Measurements from ENCODE around the gene CD52. TPM values are rescaled to one million over a fixed set of nuclear protein-coding genes. Genes with fewer than 3 reads are reported as not detected.

The CD52 gene
- total and polyA plus RNA-seq, 9 donors: 1.1 to 3.8 (median 2.1) TPM

- peaks cover 3% of the 10 kb centered on the region for H3K4me1 ChIP-seq (ENCODE audit: control insufficient read depth, insufficient read depth, low read length)
- H3K36me3 ChIP-seq (ENCODE audit: control insufficient read depth, insufficient read depth, low read length): no peaks in the 10 kb centered on the region
- WGBS (ENCODE audit: insufficient coverage): 89% methylated on average over 5 of the region's 8 CpGs
- H3K27ac ChIP-seq (ENCODE audit: low read length): no peak overlapping the region
- H3K9me3 ChIP-seq (replicated peaks; ENCODE audit: control insufficient read depth, low read depth, low read length): no peaks in the 10 kb centered on the region
- DNase-seq: no peak
- H3K4me3 ChIP-seq (ENCODE audit: low read length): no peak overlapping the region
- H3K27me3 ChIP-seq (ENCODE audit: control insufficient read depth, insufficient read depth, low read length): no peaks in the 10 kb centered on the region
These were observed 1.6 kb upstream of the CD52 start for GRCh38 chr1:26315874-26316850.

- DNase-seq: no peak
- Histone ChIP-seq H3K27ac (ENCODE audit: low read length) (no peak overlapping the region), H3K27me3 (ENCODE audit: control insufficient read depth, insufficient read depth, low read length) (no peaks in the 10 kb centered on the region), H3K9me3 (replicated peaks; ENCODE audit: control insufficient read depth, low read depth, low read length) (no peaks in the 10 kb centered on the region), H3K4me1 (ENCODE audit: control insufficient read depth, insufficient read depth, low read length) (peaks cover 7% of the 10 kb centered on the region), H3K36me3 (ENCODE audit: control insufficient read depth, insufficient read depth, low read length) (no peaks in the 10 kb centered on the region), H3K4me3 (ENCODE audit: low read length) (no peak overlapping the region)
- WGBS (ENCODE audit: insufficient coverage): 71% methylated on average over 1 of the region's 2 CpGs
These were observed 612 bp upstream of the CD52 start for GRCh38 chr1:26317146-26317545.

- H3K27me3 ChIP-seq (ENCODE audit: control insufficient read depth, insufficient read depth, low read length): no peaks in the 10 kb centered on the region
- no peaks in the 10 kb centered on the region for H3K9me3 ChIP-seq (replicated peaks; ENCODE audit: control insufficient read depth, low read depth, low read length)
- 81% methylated on average over 7 of the region's 9 CpGs for WGBS (ENCODE audit: insufficient coverage)
- H3K4me3 ChIP-seq (ENCODE audit: low read length): peak overlapping the region; percentile 8
- peaks cover 7% of the 10 kb centered on the region for H3K4me1 ChIP-seq (ENCODE audit: control insufficient read depth, insufficient read depth, low read length)
- no peaks in the 10 kb centered on the region for H3K36me3 ChIP-seq (ENCODE audit: control insufficient read depth, insufficient read depth, low read length)
- H3K27ac ChIP-seq (ENCODE audit: low read length): no peak overlapping the region
- peak; percentile 35 for DNase-seq
These were observed 743 bp downstream of the CD52 start for GRCh38 chr1:26318338-26319064.

- no peak overlapping the region for H3K4me3 ChIP-seq (ENCODE audit: low read length)
- no peaks in the 10 kb centered on the region for H3K36me3 ChIP-seq (ENCODE audit: control insufficient read depth, insufficient read depth, low read length)
- no peak for DNase-seq
- H3K27me3 ChIP-seq (ENCODE audit: control insufficient read depth, insufficient read depth, low read length): no peaks in the 10 kb centered on the region
- no peaks in the 10 kb centered on the region for H3K9me3 ChIP-seq (replicated peaks; ENCODE audit: control insufficient read depth, low read depth, low read length)
- no CpG with 5 or more reads among the region's 2 CpGs for WGBS (ENCODE audit: insufficient coverage)
- H3K27ac ChIP-seq (ENCODE audit: low read length): no peak overlapping the region
- peaks cover 4% of the 10 kb centered on the region for H3K4me1 ChIP-seq (ENCODE audit: control insufficient read depth, insufficient read depth, low read length)
These were observed 3.1 kb downstream of the CD52 start for GRCh38 chr1:26320896-26321295.

- H3K4me3 ChIP-seq (ENCODE audit: low read length): no peak overlapping the region
These were observed 3.7 kb downstream of the CD52 start for GRCh38 chr1:26321315-26322041.

GRCh38 chr1:26322042-26322331 lies 4.2 kb downstream of the CD52 start:
- 80% methylated on average over 3 of the region's 10 CpGs for WGBS (ENCODE audit: insufficient coverage)
- Histone ChIP-seq H3K4me3 (ENCODE audit: low read length) (no peak overlapping the region), H3K4me1 (ENCODE audit: control insufficient read depth, insufficient read depth, low read length) (peaks cover 4% of the 10 kb centered on the region)

More at GRCh38 chr1:26321315-26322041, 3.7 kb downstream of the CD52 start:
- H3K27ac ChIP-seq (ENCODE audit: low read length): no peak overlapping the region
- peak; percentile 91 for DNase-seq
- 6% methylated on average over 3 of the region's 16 CpGs for WGBS (ENCODE audit: insufficient coverage)
- no peaks in the 10 kb centered on the region for H3K36me3 ChIP-seq (ENCODE audit: control insufficient read depth, insufficient read depth, low read length)
- no peaks in the 10 kb centered on the region for H3K9me3 ChIP-seq (replicated peaks; ENCODE audit: control insufficient read depth, low read depth, low read length)
- H3K4me1 ChIP-seq (ENCODE audit: control insufficient read depth, insufficient read depth, low read length): peaks cover 4% of the 10 kb centered on the region
- no peaks in the 10 kb centered on the region for H3K27me3 ChIP-seq (ENCODE audit: control insufficient read depth, insufficient read depth, low read length)

GRCh38 chr1:26323382-26323781 lies 5.6 kb downstream of the CD52 start:
- H3K9me3 ChIP-seq (replicated peaks; ENCODE audit: control insufficient read depth, low read depth, low read length): no peaks in the 10 kb centered on the region
- no peaks in the 10 kb centered on the region for H3K36me3 ChIP-seq (ENCODE audit: control insufficient read depth, insufficient read depth, low read length)
- H3K4me3 ChIP-seq (ENCODE audit: low read length): no peak overlapping the region
- H3K27ac ChIP-seq (ENCODE audit: low read length): no peak overlapping the region
- DNase-seq: no peak
- H3K4me1 ChIP-seq (ENCODE audit: control insufficient read depth, insufficient read depth, low read length): peaks cover 4% of the 10 kb centered on the region
- no peaks in the 10 kb centered on the region for H3K27me3 ChIP-seq (ENCODE audit: control insufficient read depth, insufficient read depth, low read length)
- 100% methylated on average over 1 of the region's 2 CpGs for whole genome bisulfite sequencing (ENCODE audit: insufficient coverage)

More at GRCh38 chr1:26322042-26322331, 4.2 kb downstream of the CD52 start:
- Histone ChIP-seq H3K9me3 (replicated peaks; ENCODE audit: control insufficient read depth, low read depth, low read length) (no peaks in the 10 kb centered on the region), H3K27ac (ENCODE audit: low read length) (no peak overlapping the region), H3K36me3 (ENCODE audit: control insufficient read depth, insufficient read depth, low read length) (no peaks in the 10 kb centered on the region), H3K27me3 (ENCODE audit: control insufficient read depth, insufficient read depth, low read length) (no peaks in the 10 kb centered on the region)
- no peak for DNase-seq

- no peaks in the 10 kb centered on the region for H3K9me3 ChIP-seq (replicated peaks; ENCODE audit: control insufficient read depth, low read depth, low read length)
- WGBS (ENCODE audit: insufficient coverage): no CpG with 5 or more reads among the region's 3 CpGs
- H3K36me3 ChIP-seq (ENCODE audit: control insufficient read depth, insufficient read depth, low read length): no peaks in the 10 kb centered on the region
- no peaks in the 10 kb centered on the region for H3K27me3 ChIP-seq (ENCODE audit: control insufficient read depth, insufficient read depth, low read length)
- no peak overlapping the region for H3K27ac ChIP-seq (ENCODE audit: low read length)
- DNase-seq: no peak
- peaks cover 4% of the 10 kb centered on the region for H3K4me1 ChIP-seq (ENCODE audit: control insufficient read depth, insufficient read depth, low read length)
- H3K4me3 ChIP-seq (ENCODE audit: low read length): no peak overlapping the region
These were observed 6.8 kb downstream of the CD52 start for GRCh38 chr1:26324550-26324949.

GRCh38 chr1:26327956-26328362 lies 10.2 kb downstream of the CD52 start:
- no peaks in the 10 kb centered on the region for H3K9me3 ChIP-seq (replicated peaks; ENCODE audit: control insufficient read depth, low read depth, low read length)
- 67% methylated on average over 3 of the region's 8 CpGs for WGBS (ENCODE audit: insufficient coverage)
- no peak for DNase-seq
- H3K4me3 ChIP-seq (ENCODE audit: low read length): no peak overlapping the region
- H3K27me3 ChIP-seq (ENCODE audit: control insufficient read depth, insufficient read depth, low read length): peaks cover 2% of the 10 kb centered on the region
- no peaks in the 10 kb centered on the region for H3K4me1 ChIP-seq (ENCODE audit: control insufficient read depth, insufficient read depth, low read length)
- no peak overlapping the region for H3K27ac ChIP-seq (ENCODE audit: low read length)
- H3K36me3 ChIP-seq (ENCODE audit: control insufficient read depth, insufficient read depth, low read length): no peaks in the 10 kb centered on the region

GRCh38 chr1:26328597-26328996 lies 10.8 kb downstream of the CD52 start:
- no peak for DNase-seq
- peaks cover 2% of the 10 kb centered on the region for H3K27me3 ChIP-seq (ENCODE audit: control insufficient read depth, insufficient read depth, low read length)
- no peaks in the 10 kb centered on the region for H3K4me1 ChIP-seq (ENCODE audit: control insufficient read depth, insufficient read depth, low read length)
- no peaks in the 10 kb centered on the region for H3K36me3 ChIP-seq (ENCODE audit: control insufficient read depth, insufficient read depth, low read length)
- no peaks in the 10 kb centered on the region for H3K9me3 ChIP-seq (replicated peaks; ENCODE audit: control insufficient read depth, low read depth, low read length)
- no peak overlapping the region for H3K27ac ChIP-seq (ENCODE audit: low read length)
- H3K4me3 ChIP-seq (ENCODE audit: low read length): no peak overlapping the region
- 88% methylated on average over 1 of the region's 8 CpGs for WGBS (ENCODE audit: insufficient coverage)
